D721Med (cell line): ENCODE measurements around the gene OR52E1.

Source experiments
- DNase-seq: peaks from one replicate; pipeline ENCODE4 v3.0.0; 2011; ENCODE audit warnings: low spot score; ENCODE audit not compliant: insufficient read length
- FAIRE-seq: peaks from 2 replicates; lab custom pipeline; 2011; peaks lifted over from hg19 to GRCh38; lab: Jason Lieb, UNC
- TF ChIP-seq, protein P1 (sequence below): IDR thresholded peaks from 2 replicates; pipeline ENCODE4 v1.5.1; 2012; ENCODE audit warnings: mild to moderate bottlenecking, control low read depth; ENCODE audit not compliant: insufficient read depth; ENCODE audit errors: missing control alignments

The OR52E1 gene

DNA sequence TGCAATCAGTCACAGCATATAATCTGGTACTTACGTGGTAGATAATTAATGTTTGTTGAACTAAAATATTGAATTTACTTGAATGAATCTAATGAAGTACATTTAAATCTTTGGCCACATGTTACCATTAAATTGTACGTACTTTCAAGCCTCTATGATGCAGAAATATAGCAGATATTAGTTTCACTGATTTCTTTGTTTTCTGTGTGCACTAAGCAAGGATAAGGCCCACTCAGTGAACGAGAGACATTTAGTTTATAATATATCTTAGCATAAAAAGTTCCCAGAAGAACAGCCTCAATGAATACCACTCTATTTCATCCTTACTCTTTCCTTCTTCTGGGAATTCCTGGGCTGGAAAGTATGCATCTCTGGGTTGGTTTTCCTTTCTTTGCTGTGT, at the start of gene OR52E1:
OR52E1 (plus strand) TSS at position 301 of the 400 bp plus-strand sequence.
- no peak for DNase-seq
- TF ChIP-seq, protein P1, sequence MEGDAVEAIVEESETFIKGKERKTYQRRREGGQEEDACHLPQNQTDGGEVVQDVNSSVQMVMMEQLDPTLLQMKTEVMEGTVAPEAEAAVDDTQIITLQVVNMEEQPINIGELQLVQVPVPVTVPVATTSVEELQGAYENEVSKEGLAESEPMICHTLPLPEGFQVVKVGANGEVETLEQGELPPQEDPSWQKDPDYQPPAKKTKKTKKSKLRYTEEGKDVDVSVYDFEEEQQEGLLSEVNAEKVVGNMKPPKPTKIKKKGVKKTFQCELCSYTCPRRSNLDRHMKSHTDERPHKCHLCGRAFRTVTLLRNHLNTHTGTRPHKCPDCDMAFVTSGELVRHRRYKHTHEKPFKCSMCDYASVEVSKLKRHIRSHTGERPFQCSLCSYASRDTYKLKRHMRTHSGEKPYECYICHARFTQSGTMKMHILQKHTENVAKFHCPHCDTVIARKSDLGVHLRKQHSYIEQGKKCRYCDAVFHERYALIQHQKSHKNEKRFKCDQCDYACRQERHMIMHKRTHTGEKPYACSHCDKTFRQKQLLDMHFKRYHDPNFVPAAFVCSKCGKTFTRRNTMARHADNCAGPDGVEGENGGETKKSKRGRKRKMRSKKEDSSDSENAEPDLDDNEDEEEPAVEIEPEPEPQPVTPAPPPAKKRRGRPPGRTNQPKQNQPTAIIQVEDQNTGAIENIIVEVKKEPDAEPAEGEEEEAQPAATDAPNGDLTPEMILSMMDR: no peak
- no peak for FAIRE-seq

DNA sequence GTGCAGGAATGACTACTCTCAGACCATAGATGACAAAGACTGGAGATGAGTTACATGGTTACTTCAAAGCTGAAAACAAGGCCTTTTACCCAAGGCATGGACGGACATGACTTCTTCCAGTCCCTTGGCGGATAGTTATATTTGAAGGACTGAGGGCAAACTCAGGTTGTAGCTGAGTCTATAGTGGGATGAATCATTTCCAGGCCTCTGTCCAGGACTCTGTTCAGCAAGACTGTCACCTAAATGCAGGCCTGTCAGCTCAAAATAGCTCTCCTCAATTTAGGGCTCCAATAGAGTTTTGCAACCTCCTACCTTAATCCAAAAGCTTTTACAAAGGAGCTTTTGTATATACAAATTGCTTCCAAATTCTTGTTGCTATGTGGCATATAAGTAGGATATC, 47.4 kb upstream of the OR52E1 start:
- FAIRE-seq (no peak), DNase-seq (no peak)
- TF ChIP-seq, protein P1: no peak

DNA sequence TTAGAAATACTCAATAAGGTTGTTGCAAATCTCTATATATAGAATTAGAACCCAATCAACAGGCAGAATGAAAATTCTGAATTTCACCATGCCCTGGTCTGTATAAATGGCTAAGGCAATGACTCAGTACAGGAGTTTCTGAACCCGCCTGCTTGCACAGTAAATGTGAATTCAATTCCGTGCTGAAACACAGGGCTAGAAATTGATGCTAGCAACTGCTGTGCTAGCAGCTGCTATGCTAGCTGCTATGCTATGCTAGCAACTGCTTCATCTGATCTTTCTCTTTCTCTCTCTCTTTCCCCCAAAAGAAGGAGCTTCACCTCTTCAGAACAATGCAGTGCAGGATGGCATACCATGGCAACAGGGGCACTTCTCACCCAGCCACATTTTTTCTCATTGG, 32.7 kb upstream of the OR52E1 start:
- TF ChIP-seq, protein P1: no peak
- no peak for FAIRE-seq
- DNase-seq: no peak

DNA sequence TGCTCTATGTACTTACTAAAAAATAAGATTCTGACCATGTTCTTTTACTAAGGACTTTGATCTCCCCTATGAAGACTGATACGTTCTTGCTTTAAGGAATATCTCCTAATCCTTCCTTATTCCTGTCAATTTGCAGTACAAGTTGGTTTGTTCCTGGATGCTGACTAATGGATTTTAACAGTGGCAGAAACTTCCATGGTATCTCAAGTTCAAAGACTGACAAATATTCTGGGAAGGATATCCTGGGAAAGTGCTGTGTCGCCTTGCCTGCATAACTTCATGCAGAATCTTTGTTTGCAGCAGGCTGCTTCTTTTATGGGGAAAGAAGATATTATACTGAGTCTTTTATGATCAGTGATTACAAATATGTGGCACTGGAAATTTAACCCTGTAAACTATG, 31.4 kb upstream of the OR52E1 start:
- DNase-seq: no peak
- TF ChIP-seq, protein P1: no peak
- FAIRE-seq: no peak

DNA sequence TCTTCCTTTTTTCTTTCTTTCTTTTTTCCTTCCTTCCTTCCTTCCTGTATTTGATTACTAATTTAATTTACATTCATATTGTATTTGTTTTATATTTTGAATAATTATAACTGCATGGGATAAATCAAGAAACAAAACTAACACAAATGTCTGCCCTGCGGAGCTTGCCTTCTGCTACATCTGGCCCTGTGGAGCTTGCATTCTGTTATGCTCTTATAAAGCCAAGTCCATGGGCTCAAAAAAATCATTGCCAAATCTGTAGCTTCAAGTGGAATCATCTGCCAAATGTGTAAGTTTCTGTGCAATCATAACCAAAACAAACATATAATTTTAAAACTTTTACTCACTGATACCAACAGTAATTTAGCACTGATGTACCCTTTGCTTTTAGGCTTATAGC, 31.0 kb upstream of the OR52E1 start:
- no peak for DNase-seq
- no peak for FAIRE-seq
- TF ChIP-seq, protein P1: no peak

DNA sequence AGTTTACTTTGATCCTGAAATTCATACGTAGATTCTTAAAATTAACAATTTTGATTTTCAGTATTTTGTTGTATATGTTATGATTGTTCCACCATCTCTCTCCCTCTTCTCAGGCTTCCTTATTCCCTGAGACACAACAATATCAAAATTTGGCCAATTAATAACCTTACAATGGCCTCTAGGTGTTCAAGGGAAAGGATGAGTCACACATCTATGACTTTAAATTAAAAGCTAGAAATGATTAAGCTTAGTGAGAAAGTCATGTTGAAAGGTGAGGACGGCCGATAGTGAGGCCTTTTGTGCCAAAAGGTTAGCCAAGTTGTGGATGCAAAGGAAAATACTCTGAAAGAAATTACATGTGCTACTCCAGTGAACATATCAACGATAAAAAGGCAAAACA, 28.5 kb upstream of the OR52E1 start:
- no peak for DNase-seq
- TF ChIP-seq, protein P1: no peak
- no peak for FAIRE-seq

DNA sequence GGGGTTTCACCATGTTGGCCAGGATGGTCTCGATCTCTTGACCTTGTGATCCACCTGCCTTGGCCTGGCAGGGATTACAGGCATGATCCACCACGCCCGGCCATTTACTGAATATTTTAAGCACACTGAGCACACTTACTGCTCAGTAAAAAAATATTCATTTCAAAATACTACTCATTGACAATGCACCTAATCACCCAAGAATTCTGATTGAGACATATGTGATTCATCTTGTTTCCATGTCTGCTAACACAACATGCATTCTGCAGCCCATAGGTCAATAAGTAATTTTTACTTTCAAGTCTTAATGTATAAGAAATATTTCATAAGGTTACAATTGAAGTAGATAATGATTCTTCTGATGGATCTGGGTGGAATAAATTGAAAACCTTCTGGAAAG, 27.3 kb upstream of the OR52E1 start:
- no peak for FAIRE-seq
- DNase-seq: no peak
- TF ChIP-seq, protein P1: no peak
